Adrenal gland (tissue), 5 donors: ENCODE results near the gene RPS27.

Experiments used
- CTCF ChIP-seq, 6 experiments: fragments of 450-650 bp in 4 of 6; fragments of 200-600 bp in 2 of 6; sonication (generic) in 1 of 6; IDR thresholded peaks; 1 replicate in 5 of 6; 2 replicates in 1 of 6; pipeline versions ENCODE4 v1.5.1 to v1.8.0; 2016 to 2021; ENCODE audit warnings: antibody characterized with exemption in 6 of 6, mild to moderate bottlenecking in 2 of 6, moderate library complexity in 1 of 6
- POLR2A ChIP-seq, 2 donors: fragments of 450-650 bp; IDR thresholded peaks; one replicate each; pipeline ENCODE4 v1.6.1; 2017; ENCODE audit warnings: antibody characterized with exemption in 2 of 2, mild to moderate bottlenecking in 2 of 2, moderate library complexity in 1 of 2
- donor health status: DM: no; HTN: no; CAD: no.

GRCh38 chr1:153951801-153952200, 38.8 kb upstream of the RPS27 start:
- TF ChIP-seq CTCF (IDR thresholded peaks at IDR 0.05) (no peak), POLR2A (IDR thresholded peaks at IDR 0.05) (no peak)
